GM19395 (cell line): Measurements from ENCODE around the gene SIPA1.
A peak's percentile ranks its signal among the peaks of the same experiment; 100 is the strongest.
"Not testable (repeated sequence)": the region's sequence is repeated elsewhere in the genome, so short reads cannot be mapped to it uniquely, and the experiment has no call there.

ENCODE experiments used
- ATAC-seq: cut with Tn5 transposase; IDR thresholded peaks from one replicate; pipeline ENCODE4 v1.9.1; 2021; ENCODE audit warnings: mild to moderate bottlenecking, moderate library complexity; ENCODE audit not compliant: unreplicated experiment

SIPA1 gene

GRCh38 chr11:65657426-65657825 is 19.5 kb downstream of the SIPA1 start:
- no peak for ATAC-seq

- ATAC-seq, result no peak
These were observed 20.5 kb downstream of the SIPA1 start for GRCh38 chr11:65658174-65659021.

GRCh38 chr11:65660038-65660437 is 22.1 kb downstream of the SIPA1 start:
- ATAC-seq, result no peak

- not testable (repeated sequence) for ATAC-seq
These were observed 23.0 kb downstream of the SIPA1 start for GRCh38 chr11:65660908-65661307.

GRCh38 chr11:65661599-65662246 is 23.8 kb downstream of the SIPA1 start:
- ATAC-seq, result no peak

GRCh38 chr11:65662247-65662798 is 24.4 kb downstream of the SIPA1 start:
- peak; percentile 7 for ATAC-seq

- ATAC-seq, result peak; percentile 73
These were observed 25.1 kb downstream of the SIPA1 start, which contains the start of gene RELA for GRCh38 chr11:65662799-65663638. RELA (minus strand) TSS chr11:65662916; CDS start chr11:65662832, 84 bp downstream.

- peak; percentile 11 for ATAC-seq
These were observed 25.8 kb downstream of the SIPA1 start for GRCh38 chr11:65663639-65664200.

GRCh38 chr11:65672180-65672860 is 34.4 kb downstream of the SIPA1 start:
- no peak for ATAC-seq

- ATAC-seq, result no peak
These were observed 35.1 kb downstream of the SIPA1 start for GRCh38 chr11:65672982-65673381.

GRCh38 chr11:65680192-65680743 is 42.4 kb downstream of the SIPA1 start:
- no peak for ATAC-seq

GRCh38 chr11:65683480-65683879 is 45.6 kb downstream of the SIPA1 start:
- not testable (repeated sequence) for ATAC-seq

GRCh38 chr11:65685981-65686380 is 48.1 kb downstream of the SIPA1 start:
- ATAC-seq, result no peak

GRCh38 chr11:65691847-65692246 is 53.9 kb downstream of the SIPA1 start:
- ATAC-seq, result not testable (repeated sequence)

- no peak for ATAC-seq
These were observed 54.5 kb downstream of the SIPA1 start for GRCh38 chr11:65692367-65692766.

GRCh38 chr11:65695459-65696241 is 57.7 kb downstream of the SIPA1 start:
- no peak for ATAC-seq

GRCh38 chr11:65696802-65697552 is 59.1 kb downstream of the SIPA1 start:
- no peak for ATAC-seq

- no peak for ATAC-seq
These were observed 60.3 kb downstream of the SIPA1 start for GRCh38 chr11:65698205-65698604.
